ENCODE data around the gene STAT4. TPM values are rescaled to one million over a fixed set of nuclear protein-coding genes. Genes with fewer than 3 reads are reported as not detected.

STAT4 gene
- total and polyA plus RNA-seq, 2 donors from 2014 or later, result 1.2 to 8.5 TPM

DNA sequence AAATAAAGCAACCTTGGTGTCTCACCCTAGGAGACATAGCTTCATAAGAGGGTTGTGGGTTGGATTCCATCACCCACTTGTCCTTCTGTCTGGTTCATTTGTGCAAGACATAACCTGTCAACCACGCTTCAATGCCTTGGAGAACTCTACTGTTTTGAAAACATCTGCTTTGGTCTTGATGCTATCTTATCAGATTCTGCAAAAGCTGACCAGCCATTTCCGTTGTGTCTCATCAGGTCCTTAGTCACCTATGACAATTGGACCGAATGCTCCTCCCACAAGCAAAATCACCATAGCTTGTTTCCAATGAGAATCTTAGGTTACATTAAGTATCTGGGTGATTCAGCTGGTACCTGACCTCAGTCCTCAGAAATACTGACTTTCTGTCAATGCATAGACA, 35.4 kb downstream of the STAT4 start:
- no peaks in the 10 kb centered on the region for H3K36me3 ChIP-seq (ENCODE audit: control insufficient read depth in 2 of 3, insufficient read depth in 3 of 3, low read length in 3 of 3)
- TF ChIP-seq, protein P1, sequence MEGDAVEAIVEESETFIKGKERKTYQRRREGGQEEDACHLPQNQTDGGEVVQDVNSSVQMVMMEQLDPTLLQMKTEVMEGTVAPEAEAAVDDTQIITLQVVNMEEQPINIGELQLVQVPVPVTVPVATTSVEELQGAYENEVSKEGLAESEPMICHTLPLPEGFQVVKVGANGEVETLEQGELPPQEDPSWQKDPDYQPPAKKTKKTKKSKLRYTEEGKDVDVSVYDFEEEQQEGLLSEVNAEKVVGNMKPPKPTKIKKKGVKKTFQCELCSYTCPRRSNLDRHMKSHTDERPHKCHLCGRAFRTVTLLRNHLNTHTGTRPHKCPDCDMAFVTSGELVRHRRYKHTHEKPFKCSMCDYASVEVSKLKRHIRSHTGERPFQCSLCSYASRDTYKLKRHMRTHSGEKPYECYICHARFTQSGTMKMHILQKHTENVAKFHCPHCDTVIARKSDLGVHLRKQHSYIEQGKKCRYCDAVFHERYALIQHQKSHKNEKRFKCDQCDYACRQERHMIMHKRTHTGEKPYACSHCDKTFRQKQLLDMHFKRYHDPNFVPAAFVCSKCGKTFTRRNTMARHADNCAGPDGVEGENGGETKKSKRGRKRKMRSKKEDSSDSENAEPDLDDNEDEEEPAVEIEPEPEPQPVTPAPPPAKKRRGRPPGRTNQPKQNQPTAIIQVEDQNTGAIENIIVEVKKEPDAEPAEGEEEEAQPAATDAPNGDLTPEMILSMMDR (IDR thresholded peaks at IDR 0.05; ENCODE audit: borderline replicate concordance, extremely low read depth, insufficient read depth), result no peak
- DNase-seq (no peak), FAIRE-seq (no peak)
- H3K9ac ChIP-seq (ENCODE audit: low read length in 3 of 3), result no peak overlapping the region
- H3K27ac ChIP-seq (ENCODE audit: low read depth in 2 of 2, low read length in 2 of 2), result no peak overlapping the region
- H3K9me3 ChIP-seq (ENCODE audit: control insufficient read depth in 2 of 3, insufficient read depth in 1 of 3, low read length in 3 of 3), result no peaks in the 10 kb centered on the region
- H3K4me3 ChIP-seq (ENCODE audit: low read length in 3 of 3), result no peak overlapping the region
- H3K27me3 ChIP-seq (ENCODE audit: control insufficient read depth, insufficient read depth, low read length), result no peaks in the 10 kb centered on the region
- intact Hi-C loops (cut with DNase I), result no loop called here
- no peaks in the 10 kb centered on the region for H3K4me1 ChIP-seq (ENCODE audit: control insufficient read depth in 2 of 3, insufficient read depth in 2 of 3, low read depth in 1 of 3, low read length in 3 of 3)

DNA sequence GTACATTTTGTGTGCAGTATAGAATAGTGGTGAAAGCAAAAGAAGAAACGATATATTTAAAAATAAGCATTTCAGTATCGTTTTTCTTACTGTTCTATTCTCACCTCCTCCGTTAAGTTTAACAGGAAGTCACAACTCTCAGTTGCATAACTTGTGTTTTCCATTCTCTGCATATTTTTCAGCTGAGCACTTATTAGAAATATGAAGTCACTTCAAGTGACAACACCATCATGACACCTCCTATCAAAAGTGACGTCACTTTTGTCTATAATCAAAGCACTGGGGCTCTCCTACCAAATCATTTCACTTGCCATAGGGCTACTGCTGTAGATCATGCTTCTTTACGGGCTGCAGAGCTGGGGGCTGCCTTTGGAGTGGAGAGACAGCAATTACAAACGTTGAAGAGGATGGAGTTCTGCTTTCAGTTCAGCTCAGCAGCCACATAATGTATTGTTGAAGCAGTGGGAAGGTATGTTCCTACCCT, 36.3 kb downstream of the STAT4 start:
- DNase-seq, result no peak
- no peak for FAIRE-seq
- intact Hi-C loops (cut with DNase I), result no loop called here
- H3K27ac ChIP-seq (ENCODE audit: low read depth in 2 of 2, low read length in 2 of 2), result no peak overlapping the region
- no peaks in the 10 kb centered on the region for H3K4me1 ChIP-seq (ENCODE audit: control insufficient read depth in 2 of 3, insufficient read depth in 2 of 3, low read depth in 1 of 3, low read length in 3 of 3)
- H3K4me3 ChIP-seq (ENCODE audit: low read length in 3 of 3), result no peak overlapping the region
- H3K27me3 ChIP-seq (ENCODE audit: control insufficient read depth, insufficient read depth, low read length), result no peaks in the 10 kb centered on the region
- no peaks in the 10 kb centered on the region for H3K36me3 ChIP-seq (ENCODE audit: control insufficient read depth in 2 of 3, insufficient read depth in 3 of 3, low read length in 3 of 3)
- no peak overlapping the region for H3K9ac ChIP-seq (ENCODE audit: low read length in 3 of 3)
- TF ChIP-seq, protein P1 (IDR thresholded peaks at IDR 0.05; ENCODE audit: borderline replicate concordance, extremely low read depth, insufficient read depth), result no peak
- H3K9me3 ChIP-seq (ENCODE audit: control insufficient read depth in 2 of 3, insufficient read depth in 1 of 3, low read length in 3 of 3), result no peaks in the 10 kb centered on the region

DNA sequence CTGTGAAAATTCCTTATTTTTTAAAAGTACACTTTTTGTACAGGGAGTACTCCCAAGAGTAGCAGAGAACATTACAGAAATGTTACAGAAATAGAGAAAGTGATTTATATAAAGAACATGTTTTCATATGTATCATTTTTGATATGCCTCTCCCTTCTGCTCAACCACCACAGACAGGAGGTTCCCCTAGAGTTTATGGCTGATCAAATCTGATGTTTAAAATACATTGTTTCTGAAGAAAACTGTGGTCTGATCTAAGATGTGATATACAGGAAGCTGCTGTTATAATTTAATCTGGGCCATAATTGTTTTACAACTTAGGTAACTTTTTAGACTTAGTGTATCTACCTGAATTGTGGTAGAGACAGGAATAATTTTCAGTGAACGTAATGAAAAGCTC, 37.0 kb downstream of the STAT4 start:
- DNase-seq, result no peak
- FAIRE-seq, result no peak

More for the DNA sequence above, 37.0 kb downstream of the STAT4 start:
- intact Hi-C loops (cut with DNase I), result no loop called here
- Histone ChIP-seq H3K4me3 (ENCODE audit: low read length in 3 of 3) (no peak overlapping the region), H3K36me3 (ENCODE audit: control insufficient read depth in 2 of 3, insufficient read depth in 3 of 3, low read length in 3 of 3) (no peaks in the 10 kb centered on the region), H3K27me3 (ENCODE audit: control insufficient read depth, insufficient read depth, low read length) (no peaks in the 10 kb centered on the region), H3K9ac (ENCODE audit: low read length in 3 of 3) (no peak overlapping the region), H3K4me1 (ENCODE audit: control insufficient read depth in 2 of 3, insufficient read depth in 2 of 3, low read depth in 1 of 3, low read length in 3 of 3) (no peaks in the 10 kb centered on the region), H3K9me3 (ENCODE audit: control insufficient read depth in 2 of 3, insufficient read depth in 1 of 3, low read length in 3 of 3) (no peaks in the 10 kb centered on the region), H3K27ac (ENCODE audit: low read depth in 2 of 2, low read length in 2 of 2) (no peak overlapping the region)
- TF ChIP-seq, protein P1 (IDR thresholded peaks at IDR 0.05; ENCODE audit: borderline replicate concordance, extremely low read depth, insufficient read depth), result no peak

Measured in kidney (tissue), 14 donors.